BE2C (cell line): Measurements from ENCODE around the gene MMP8.

Source experiments
- DNase-seq: peaks from one replicate; pipeline ENCODE4 v3.0.0-alpha.2; 2020
- H3K27me3 ChIP-seq: fragments of 250-450 bp; sonication (Bioruptor Pico); 2 replicates; pipeline ENCODE4 v1.5.1; 2020; ENCODE audit warnings: mild to moderate bottlenecking
- H3K36me3 ChIP-seq: fragments of 250-450 bp; sonication (Bioruptor Pico); 2 replicates; pipeline ENCODE4 v1.5.1; 2020; ENCODE audit warnings: mild to moderate bottlenecking
- H3K4me1 ChIP-seq: fragments of 250-450 bp; sonication (Bioruptor Pico); 2 replicates; pipeline ENCODE4 v1.5.1; 2020
- H3K4me3 ChIP-seq: 2 replicates; pipeline ENCODE4 v1.5.1; 2011; ENCODE audit warnings: low read depth, low read length
- H3K9me3 ChIP-seq: fragments of 250-450 bp; sonication (Bioruptor Pico); 2 replicates; pipeline ENCODE4 v1.5.1; 2020
- TF ChIP-seq, protein P1 (sequence below): IDR thresholded peaks from 2 replicates; pipeline ENCODE4 v1.5.1; 2012; ENCODE audit warnings: mild to moderate bottlenecking, low read depth, low read length

Gene MMP8

DNA sequence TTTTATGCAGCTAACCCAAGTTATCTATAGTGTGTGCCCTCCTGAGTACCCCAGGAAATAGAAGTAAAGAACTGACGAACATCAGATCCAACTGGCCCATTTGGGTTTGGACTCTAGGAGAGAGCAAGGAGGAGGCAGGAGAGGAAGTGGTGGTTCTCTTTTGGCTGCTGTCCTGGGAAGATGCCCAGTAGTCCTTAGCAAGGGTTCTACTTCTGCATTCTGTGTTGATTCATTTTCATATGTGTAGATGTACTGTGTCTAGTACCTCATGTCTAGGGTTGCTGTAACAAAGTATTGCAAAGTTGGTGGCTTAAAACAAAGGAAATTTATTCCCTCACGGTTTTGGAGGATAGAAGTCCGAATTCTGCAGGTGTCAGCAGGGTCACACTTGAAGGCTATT, 12.6 kb downstream of the MMP8 start:
- TF ChIP-seq, protein P1, sequence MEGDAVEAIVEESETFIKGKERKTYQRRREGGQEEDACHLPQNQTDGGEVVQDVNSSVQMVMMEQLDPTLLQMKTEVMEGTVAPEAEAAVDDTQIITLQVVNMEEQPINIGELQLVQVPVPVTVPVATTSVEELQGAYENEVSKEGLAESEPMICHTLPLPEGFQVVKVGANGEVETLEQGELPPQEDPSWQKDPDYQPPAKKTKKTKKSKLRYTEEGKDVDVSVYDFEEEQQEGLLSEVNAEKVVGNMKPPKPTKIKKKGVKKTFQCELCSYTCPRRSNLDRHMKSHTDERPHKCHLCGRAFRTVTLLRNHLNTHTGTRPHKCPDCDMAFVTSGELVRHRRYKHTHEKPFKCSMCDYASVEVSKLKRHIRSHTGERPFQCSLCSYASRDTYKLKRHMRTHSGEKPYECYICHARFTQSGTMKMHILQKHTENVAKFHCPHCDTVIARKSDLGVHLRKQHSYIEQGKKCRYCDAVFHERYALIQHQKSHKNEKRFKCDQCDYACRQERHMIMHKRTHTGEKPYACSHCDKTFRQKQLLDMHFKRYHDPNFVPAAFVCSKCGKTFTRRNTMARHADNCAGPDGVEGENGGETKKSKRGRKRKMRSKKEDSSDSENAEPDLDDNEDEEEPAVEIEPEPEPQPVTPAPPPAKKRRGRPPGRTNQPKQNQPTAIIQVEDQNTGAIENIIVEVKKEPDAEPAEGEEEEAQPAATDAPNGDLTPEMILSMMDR: no peak
- no peak for DNase-seq
- peaks cover 8% of the 10 kb centered on the region; the same call in 1 of the 2 replicates for H3K27me3 ChIP-seq
- H3K9me3 ChIP-seq: no peaks in the 10 kb centered on the region
- H3K4me3 ChIP-seq: no peak overlapping the region
- no peaks in the 10 kb centered on the region for H3K4me1 ChIP-seq
- no peaks in the 10 kb centered on the region for H3K36me3 ChIP-seq

GRCh38 chr11:102709201-102709945, 15.4 kb downstream of the MMP8 start:
- peaks cover 8% of the 10 kb centered on the region; the same call in 1 of the 2 replicates for H3K27me3 ChIP-seq
- H3K4me3 ChIP-seq: no peak overlapping the region
- no peaks in the 10 kb centered on the region for H3K4me1 ChIP-seq
- no peaks in the 10 kb centered on the region for H3K36me3 ChIP-seq
- no peak for DNase-seq
- no peaks in the 10 kb centered on the region for H3K9me3 ChIP-seq
- TF ChIP-seq, protein P1: no peak

- Histone ChIP-seq H3K27me3 (peaks cover 3% of the 10 kb centered on the region; the same call in 1 of the 2 replicates), H3K36me3 (no peaks in the 10 kb centered on the region), H3K9me3 (no peaks in the 10 kb centered on the region), H3K4me1 (no peaks in the 10 kb centered on the region), H3K4me3 (no peak overlapping the region)
- TF ChIP-seq, protein P1: no peak
- no peak for DNase-seq
Observed at GRCh38 chr11:102708654-102709053, 16.1 kb downstream of the MMP8 start.

DNA sequence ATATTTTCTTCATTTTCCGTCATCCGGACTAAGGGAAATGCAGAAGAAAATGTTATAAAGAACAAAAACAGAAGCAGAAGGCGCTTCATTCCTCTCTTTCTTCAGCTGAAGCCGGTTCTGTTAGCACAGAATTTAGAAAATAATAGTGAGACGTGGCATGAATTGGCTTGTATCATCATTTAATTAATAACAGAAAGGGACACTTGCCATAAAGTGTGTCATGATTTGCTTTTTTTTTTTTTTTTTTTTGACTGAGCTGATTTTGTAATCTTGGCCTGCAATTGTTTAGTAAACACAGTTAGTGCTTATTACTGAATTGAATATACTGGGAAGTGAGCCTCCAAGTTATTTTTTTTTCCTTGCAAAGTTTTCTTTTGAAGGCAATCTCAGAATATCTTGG, 19.1 kb downstream of the MMP8 start, which contains the start of gene MMP27:
Gene MMP27, minus strand, starts transcription at position 144 of the 400 bp plus-strand sequence. Its CDS starts 55 bp downstream, at position 89.
- Histone ChIP-seq H3K36me3 (no peaks in the 10 kb centered on the region), H3K4me3 (no peak within 1 kb of the TSS), H3K4me1 (no peaks in the 10 kb centered on the region), H3K9me3 (no peaks in the 10 kb centered on the region), H3K27me3 (no peaks in the 10 kb centered on the region)
- no peak for DNase-seq
- TF ChIP-seq, protein P1: no peak

GRCh38 chr11:102704841-102705240, 19.9 kb downstream of the MMP8 start:
- no peaks in the 10 kb centered on the region for H3K27me3 ChIP-seq
- H3K4me1 ChIP-seq: no peaks in the 10 kb centered on the region
- H3K36me3 ChIP-seq: no peaks in the 10 kb centered on the region
- H3K9me3 ChIP-seq: no peaks in the 10 kb centered on the region
- DNase-seq: no peak
- TF ChIP-seq, protein P1: no peak
- no peak overlapping the region for H3K4me3 ChIP-seq

DNA sequence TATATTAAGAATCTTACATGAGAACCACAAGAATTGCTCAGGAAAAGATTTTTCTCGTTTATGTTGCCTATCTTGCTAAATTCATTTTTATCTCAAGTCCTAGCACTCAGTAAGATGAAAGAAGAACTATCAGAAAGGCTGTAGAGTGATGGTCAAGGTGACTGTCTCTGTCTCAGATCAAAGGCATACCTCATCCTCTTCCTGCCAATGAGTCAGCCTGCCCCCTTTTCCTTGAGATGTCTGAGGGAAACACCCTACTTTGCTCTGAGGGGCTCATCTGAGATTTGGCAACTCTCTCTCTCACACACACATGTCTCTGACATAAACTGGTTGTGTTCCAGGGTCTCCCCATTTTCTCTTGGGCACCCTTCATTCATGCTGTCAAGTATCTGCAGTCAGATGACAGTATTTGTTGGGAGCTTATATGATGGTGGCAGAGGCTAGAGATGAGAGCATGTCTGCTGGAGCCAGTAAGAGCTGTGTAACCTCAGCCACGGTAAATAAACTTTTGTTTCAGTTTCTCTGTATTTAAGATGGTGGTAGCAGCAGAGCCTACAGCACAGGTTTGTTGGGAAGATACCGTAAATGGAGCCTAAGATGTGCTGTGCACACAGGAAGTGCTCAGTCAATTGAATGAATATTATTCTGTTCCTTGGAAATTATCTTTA, 20.8 kb downstream of the MMP8 start:
- H3K36me3 ChIP-seq: no peaks in the 10 kb centered on the region
- no peak overlapping the region for H3K4me3 ChIP-seq
- no peaks in the 10 kb centered on the region for H3K27me3 ChIP-seq
- no peaks in the 10 kb centered on the region for H3K4me1 ChIP-seq
- H3K9me3 ChIP-seq: no peaks in the 10 kb centered on the region
- TF ChIP-seq, protein P1: no peak
- no peak for DNase-seq
